ENCODE measurements around the gene FOXC1. TPM values are rescaled to one million over a fixed set of nuclear protein-coding genes. Genes with fewer than 3 reads are reported as not detected.

Gene FOXC1
- 1 to 10 TPM; 1.5 to 2.3 TPM for polyA plus RNA-seq

DNA sequence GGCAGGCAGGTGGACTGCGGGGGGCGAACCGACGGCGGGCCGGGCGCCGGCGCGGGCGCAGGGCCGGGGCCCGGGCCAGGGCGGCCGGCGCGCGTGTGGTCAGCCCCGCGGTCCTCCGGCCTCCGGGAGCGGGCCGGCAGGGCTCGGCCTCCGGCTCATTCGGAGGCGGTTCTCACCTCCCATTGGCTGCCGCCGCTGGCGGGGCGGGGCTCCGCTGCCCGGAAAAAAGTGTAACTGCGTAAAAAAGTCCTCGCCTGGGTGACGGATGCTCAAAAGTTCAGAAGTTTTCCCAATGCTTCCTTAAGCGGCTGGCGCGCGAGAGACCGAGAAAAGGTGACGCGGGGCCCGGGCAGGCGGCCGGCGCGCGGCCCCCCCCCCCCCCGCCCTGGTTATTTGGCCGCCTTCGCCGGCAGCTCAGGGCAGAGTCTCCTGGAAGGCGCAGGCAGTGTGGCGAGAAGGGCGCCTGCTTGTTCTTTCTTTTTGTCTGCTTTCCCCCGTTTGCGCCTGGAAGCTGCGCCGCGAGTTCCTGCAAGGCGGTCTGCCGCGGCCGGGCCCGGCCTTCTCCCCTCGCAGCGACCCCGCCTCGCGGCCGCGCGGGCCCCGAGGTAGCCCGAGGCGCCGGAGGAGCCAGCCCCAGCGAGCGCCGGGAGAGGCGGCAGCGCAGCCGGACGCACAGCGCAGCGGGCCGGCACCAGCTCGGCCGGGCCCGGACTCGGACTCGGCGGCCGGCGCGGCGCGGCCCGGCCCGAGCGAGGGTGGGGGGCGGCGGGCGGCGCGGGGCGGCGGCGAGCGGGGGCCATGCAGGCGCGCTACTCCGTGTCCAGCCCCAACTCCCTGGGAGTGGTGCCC is at the start of gene FOXC1:
TSS of gene FOXC1 (plus strand) at position 268 of the 849 bp plus-strand sequence. CDS start at position 799, 531 bp downstream.
- Histone ChIP-seq H3K4me3 (ENCODE audit: low read depth in 1 of 2, low read length in 2 of 2) (peak within 1 kb of the TSS; percentile 65 to 72), H3K4me1 (ENCODE audit: control insufficient read depth in 2 of 2, insufficient read depth in 2 of 2, low read length in 1 of 2) (peaks cover 6 to 12% of the 10 kb centered on the region in 2 donors), H3K9me3 (ENCODE audit: control insufficient read depth in 2 of 2, insufficient read depth in 1 of 2, low read depth in 1 of 2, low read length in 1 of 2) (peaks cover 0 to 9% of the 10 kb centered on the region in 2 donors), H3K27ac (ENCODE audit: low read depth in 2 of 2, low read length in 1 of 2) (peak within 1 kb of the TSS; percentile 83 to 96), H3K36me3 (ENCODE audit: control insufficient read depth in 2 of 2, insufficient read depth in 2 of 2, low read length in 1 of 2) (no peaks in the 10 kb centered on the region), H3K27me3 (ENCODE audit: control insufficient read depth in 1 of 2, insufficient read depth in 2 of 2, low read length in 2 of 2) (peaks cover 3 to 29% of the 10 kb centered on the region in 2 donors)
- 1% methylated on average over 47 to 115 of the region's 115 CpGs for WGBS, 2 donors

DNA sequence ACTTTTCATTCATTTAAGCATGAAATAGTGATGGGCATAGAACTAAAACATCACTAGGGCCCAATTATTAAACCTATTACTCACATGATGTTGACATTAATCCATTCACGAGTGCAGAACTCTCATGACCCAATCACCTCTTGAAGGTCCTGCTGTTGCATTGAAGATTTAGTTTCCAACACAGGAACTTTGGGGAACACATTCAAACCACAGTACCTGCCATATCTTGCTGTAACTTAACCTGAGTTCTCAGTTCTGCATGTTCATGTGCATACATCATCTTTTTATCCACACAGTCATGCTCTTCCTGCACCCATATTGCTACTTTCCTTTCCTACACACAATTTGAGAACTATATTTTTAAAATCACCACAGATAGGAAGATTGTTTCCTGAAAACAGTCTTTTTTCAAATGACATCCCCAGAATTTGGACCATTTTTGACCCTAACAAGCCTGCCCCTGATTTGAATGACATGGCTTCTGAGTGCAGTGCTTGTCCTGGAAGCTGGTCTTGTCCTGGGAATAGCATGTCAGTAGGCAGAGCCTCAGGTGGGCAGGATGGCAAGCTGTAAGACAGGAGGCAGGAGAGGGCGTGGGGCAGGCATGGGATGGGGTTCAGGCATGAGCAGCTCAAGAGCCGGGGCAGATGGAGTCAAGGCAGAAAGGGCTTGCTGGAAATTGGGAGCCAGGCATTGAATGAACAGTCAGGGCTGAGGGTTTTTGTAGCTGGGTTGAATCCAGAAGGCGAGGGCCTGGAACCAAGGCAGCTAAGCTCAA is 49.2 kb upstream of the FOXC1 start:
- H3K4me1 ChIP-seq (ENCODE audit: control insufficient read depth in 2 of 2, insufficient read depth in 2 of 2, low read length in 1 of 2) = no peaks in the 10 kb centered on the region
- 85 to 86% methylated on average over 4 of the region's 4 CpGs for WGBS, 2 donors
- H3K27me3 ChIP-seq (ENCODE audit: control insufficient read depth in 1 of 2, insufficient read depth in 2 of 2, low read length in 2 of 2) = no peaks in the 10 kb centered on the region
- H3K27ac ChIP-seq (ENCODE audit: low read depth in 2 of 2, low read length in 1 of 2) = no peak overlapping the region
- H3K36me3 ChIP-seq (ENCODE audit: control insufficient read depth in 2 of 2, insufficient read depth in 2 of 2, low read length in 1 of 2) = no peaks in the 10 kb centered on the region
- H3K9me3 ChIP-seq (ENCODE audit: control insufficient read depth in 2 of 2, insufficient read depth in 1 of 2, low read depth in 1 of 2, low read length in 1 of 2) = no peaks in the 10 kb centered on the region
- H3K4me3 ChIP-seq (ENCODE audit: low read depth in 1 of 2, low read length in 2 of 2) = no peak overlapping the region

DNA sequence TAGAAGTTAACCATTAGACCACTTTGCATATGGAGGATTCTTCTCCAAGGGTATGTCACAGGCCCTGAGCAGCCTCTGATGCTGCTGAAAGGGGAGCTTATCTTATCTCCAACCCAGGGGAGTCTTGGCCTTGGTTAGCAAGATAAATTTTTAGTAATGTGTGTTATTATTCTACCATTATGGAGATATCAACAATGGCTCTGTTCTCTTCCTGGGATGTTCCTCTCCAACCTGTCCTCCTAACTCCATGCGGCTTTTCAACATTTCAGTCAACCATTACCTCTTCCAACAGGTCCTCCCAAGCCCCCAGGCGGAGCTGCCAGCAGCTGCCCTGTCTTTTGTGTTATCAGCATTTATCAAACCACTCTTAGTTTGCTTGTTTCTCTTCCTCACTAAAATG is 48.4 kb upstream of the FOXC1 start:
- Histone ChIP-seq H3K4me1 (ENCODE audit: control insufficient read depth in 2 of 2, insufficient read depth in 2 of 2, low read length in 1 of 2) (no peaks in the 10 kb centered on the region), H3K27ac (ENCODE audit: low read depth in 2 of 2, low read length in 1 of 2) (no peak overlapping the region), H3K9me3 (ENCODE audit: control insufficient read depth in 2 of 2, insufficient read depth in 1 of 2, low read depth in 1 of 2, low read length in 1 of 2) (no peaks in the 10 kb centered on the region), H3K36me3 (ENCODE audit: control insufficient read depth in 2 of 2, insufficient read depth in 2 of 2, low read length in 1 of 2) (no peaks in the 10 kb centered on the region), H3K4me3 (ENCODE audit: low read depth in 1 of 2, low read length in 2 of 2) (no peak overlapping the region), H3K27me3 (ENCODE audit: control insufficient read depth in 1 of 2, insufficient read depth in 2 of 2, low read length in 2 of 2) (no peaks in the 10 kb centered on the region)
- 59 to 83% methylated on average over 2 of the region's 2 CpGs for WGBS, 2 donors

DNA sequence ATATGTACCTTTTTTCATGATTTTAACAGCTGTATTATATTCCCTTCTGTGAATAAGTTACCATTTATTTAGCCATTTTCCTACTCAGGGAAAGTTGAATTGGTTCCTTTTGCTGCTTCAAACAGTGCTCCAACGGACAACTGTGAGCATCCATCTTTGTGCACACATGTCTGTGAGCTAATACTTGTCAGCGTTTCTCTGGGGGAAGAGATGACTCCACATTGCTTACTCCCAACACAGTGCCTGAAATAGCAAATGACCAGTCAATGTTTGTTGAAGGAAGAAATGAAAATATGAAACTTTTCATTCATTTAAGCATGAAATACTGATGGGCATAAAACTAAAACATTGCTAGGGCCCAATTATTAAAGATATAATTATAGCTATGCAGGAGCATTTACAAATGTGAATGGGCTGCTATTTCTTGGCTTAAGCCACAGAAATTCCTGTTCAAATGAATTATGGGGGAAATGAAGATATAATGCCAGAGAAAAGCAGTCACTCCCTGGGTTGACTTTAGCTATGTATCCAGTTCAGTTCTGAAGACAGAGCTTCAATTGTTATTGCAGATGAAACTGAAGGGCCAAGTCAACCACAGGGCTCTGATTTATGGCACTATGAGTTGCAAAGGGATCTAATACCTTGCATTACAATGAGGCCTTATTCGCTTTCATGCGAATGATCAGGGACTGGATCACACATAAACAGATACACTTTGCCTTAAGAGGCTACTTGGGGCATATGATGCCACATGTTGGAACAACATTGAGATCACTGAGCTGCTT is 47.4 kb upstream of the FOXC1 start:
- WGBS, 2 donors = 87 to 88% methylated on average over 4 of the region's 4 CpGs
- no peaks in the 10 kb centered on the region for H3K9me3 ChIP-seq (ENCODE audit: control insufficient read depth in 2 of 2, insufficient read depth in 1 of 2, low read depth in 1 of 2, low read length in 1 of 2)
- H3K27ac ChIP-seq (ENCODE audit: low read depth in 2 of 2, low read length in 1 of 2) = no peak overlapping the region
- H3K27me3 ChIP-seq (ENCODE audit: control insufficient read depth in 1 of 2, insufficient read depth in 2 of 2, low read length in 2 of 2) = no peaks in the 10 kb centered on the region
- H3K4me3 ChIP-seq (ENCODE audit: low read depth in 1 of 2, low read length in 2 of 2) = no peak overlapping the region
- no peaks in the 10 kb centered on the region for H3K4me1 ChIP-seq (ENCODE audit: control insufficient read depth in 2 of 2, insufficient read depth in 2 of 2, low read length in 1 of 2)
- no peaks in the 10 kb centered on the region for H3K36me3 ChIP-seq (ENCODE audit: control insufficient read depth in 2 of 2, insufficient read depth in 2 of 2, low read length in 1 of 2)

DNA sequence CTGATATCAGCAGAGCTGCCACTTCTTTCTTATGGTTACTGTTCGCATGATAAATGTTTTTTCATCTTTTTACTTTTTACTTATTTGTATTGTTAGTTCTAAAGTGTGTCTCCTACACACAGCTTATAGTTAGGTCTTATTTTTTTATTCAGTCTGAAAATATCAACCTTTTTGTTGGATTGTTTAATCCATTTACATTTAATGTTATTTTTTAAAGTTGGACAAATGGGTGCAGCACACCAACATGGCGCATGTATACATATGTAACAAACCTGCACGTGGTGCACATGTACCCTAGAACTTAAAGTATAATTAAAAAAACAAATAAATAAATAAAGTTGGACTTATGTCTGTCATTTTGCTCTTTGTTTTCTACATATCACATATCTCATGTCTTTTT is 40.3 kb upstream of the FOXC1 start:
- Histone ChIP-seq H3K36me3 (ENCODE audit: control insufficient read depth in 2 of 2, insufficient read depth in 2 of 2, low read length in 1 of 2) (no peaks in the 10 kb centered on the region), H3K4me1 (ENCODE audit: control insufficient read depth in 2 of 2, insufficient read depth in 2 of 2, low read length in 1 of 2) (peaks cover 3 to 6% of the 10 kb centered on the region in 2 donors), H3K27me3 (ENCODE audit: control insufficient read depth in 1 of 2, insufficient read depth in 2 of 2, low read length in 2 of 2) (no peaks in the 10 kb centered on the region), H3K9me3 (ENCODE audit: control insufficient read depth in 2 of 2, insufficient read depth in 1 of 2, low read depth in 1 of 2, low read length in 1 of 2) (no peaks in the 10 kb centered on the region), H3K4me3 (ENCODE audit: low read depth in 1 of 2, low read length in 2 of 2) (no peak overlapping the region), H3K27ac (ENCODE audit: low read depth in 2 of 2, low read length in 1 of 2) (no peak overlapping the region)
- 95 to 97% methylated on average over 3 of the region's 3 CpGs for WGBS, 2 donors

DNA sequence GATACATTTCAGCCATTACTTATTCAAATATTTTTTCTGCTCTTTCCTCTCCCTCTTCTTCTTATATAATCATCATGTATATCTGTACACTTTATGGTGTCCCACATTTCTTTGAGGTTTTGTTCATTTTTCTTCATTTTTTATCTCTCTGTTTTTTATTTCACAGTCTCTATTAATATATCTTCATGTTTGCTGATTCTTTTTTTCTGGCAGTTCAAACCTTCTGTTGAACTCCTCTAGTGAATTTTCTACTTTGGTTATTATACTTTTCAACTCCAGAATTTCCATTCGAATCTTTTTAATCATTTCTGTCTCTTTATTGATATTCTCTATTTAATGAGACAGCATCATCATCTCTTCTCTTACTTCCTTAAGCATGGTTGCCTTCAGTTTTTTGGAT is 38.9 kb upstream of the FOXC1 start:
- 83 to 90% methylated on average over 1 of the region's 1 CpG for WGBS, 2 donors
- Histone ChIP-seq H3K4me1 (ENCODE audit: control insufficient read depth in 2 of 2, insufficient read depth in 2 of 2, low read length in 1 of 2) (peaks cover 3 to 11% of the 10 kb centered on the region in 2 donors), H3K27ac (ENCODE audit: low read depth in 2 of 2, low read length in 1 of 2) (no peak overlapping the region), H3K9me3 (ENCODE audit: control insufficient read depth in 2 of 2, insufficient read depth in 1 of 2, low read depth in 1 of 2, low read length in 1 of 2) (no peaks in the 10 kb centered on the region), H3K27me3 (ENCODE audit: control insufficient read depth in 1 of 2, insufficient read depth in 2 of 2, low read length in 2 of 2) (no peaks in the 10 kb centered on the region), H3K36me3 (ENCODE audit: control insufficient read depth in 2 of 2, insufficient read depth in 2 of 2, low read length in 1 of 2) (no peaks in the 10 kb centered on the region), H3K4me3 (ENCODE audit: low read depth in 1 of 2, low read length in 2 of 2) (no peak overlapping the region)

DNA sequence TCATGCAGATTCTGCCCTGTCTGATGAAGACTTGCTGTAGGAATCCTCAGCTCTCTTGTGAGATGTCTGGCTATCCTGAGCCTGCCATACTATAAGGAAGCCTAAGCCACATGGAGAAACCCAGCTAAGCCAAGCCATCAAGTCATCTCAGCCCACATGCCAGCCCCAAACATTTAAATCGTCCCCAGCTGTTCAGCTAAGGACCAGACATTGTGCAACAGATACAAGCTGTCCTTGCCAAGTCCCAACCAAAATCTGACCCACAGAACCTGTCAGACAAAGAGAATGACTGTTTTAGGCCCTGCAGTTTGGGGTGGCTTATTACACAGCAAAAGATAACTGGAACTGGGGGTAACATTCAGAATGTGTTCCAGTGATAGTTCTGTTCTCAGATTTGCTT is 36.8 kb upstream of the FOXC1 start:
- Histone ChIP-seq H3K36me3 (ENCODE audit: control insufficient read depth in 2 of 2, insufficient read depth in 2 of 2, low read length in 1 of 2) (no peaks in the 10 kb centered on the region), H3K27me3 (ENCODE audit: control insufficient read depth in 1 of 2, insufficient read depth in 2 of 2, low read length in 2 of 2) (no peaks in the 10 kb centered on the region), H3K27ac (ENCODE audit: low read depth in 2 of 2, low read length in 1 of 2) (no peak overlapping the region), H3K4me3 (ENCODE audit: low read depth in 1 of 2, low read length in 2 of 2) (no peak overlapping the region), H3K4me1 (ENCODE audit: control insufficient read depth in 2 of 2, insufficient read depth in 2 of 2, low read length in 1 of 2) (peaks cover 3 to 11% of the 10 kb centered on the region in 2 donors), H3K9me3 (ENCODE audit: control insufficient read depth in 2 of 2, insufficient read depth in 1 of 2, low read depth in 1 of 2, low read length in 1 of 2) (no peaks in the 10 kb centered on the region)
- 35 to 38% methylated on average over 1 of the region's 1 CpG for WGBS, 2 donors

DNA sequence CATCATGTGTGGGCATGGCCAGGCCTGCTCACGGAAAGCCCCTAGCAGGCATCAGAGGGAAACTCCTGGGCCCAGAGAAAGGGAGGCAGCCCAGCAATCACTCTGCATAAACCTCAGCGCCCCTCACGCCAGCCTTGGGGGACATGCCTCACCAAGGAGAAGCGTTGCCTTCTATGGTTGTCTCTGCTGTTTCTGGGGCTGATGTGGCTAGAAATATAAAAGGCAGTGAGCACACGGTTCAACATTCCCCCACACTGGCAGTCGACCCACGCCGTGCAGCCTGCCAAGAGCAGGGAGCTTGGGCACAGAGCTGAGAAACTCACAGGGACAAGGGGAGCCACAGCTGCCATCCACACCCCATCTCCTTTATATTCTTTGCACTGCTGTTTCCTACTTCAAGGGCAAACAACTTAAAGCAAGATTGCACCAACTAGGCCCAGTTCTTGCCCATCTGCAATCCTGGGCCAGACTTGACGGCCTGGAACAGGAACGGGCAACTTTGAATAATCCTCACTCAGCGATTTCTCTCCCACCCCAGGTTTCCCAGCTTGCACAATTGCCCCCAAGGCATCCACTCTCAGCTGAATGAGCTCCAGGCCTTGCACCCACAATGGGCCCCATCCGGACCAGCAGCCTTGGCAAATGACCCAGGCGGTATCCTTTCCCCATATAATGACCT is 35.5 kb upstream of the FOXC1 start:
- no peaks in the 10 kb centered on the region for H3K36me3 ChIP-seq (ENCODE audit: control insufficient read depth in 2 of 2, insufficient read depth in 2 of 2, low read length in 1 of 2)
- H3K4me3 ChIP-seq (ENCODE audit: low read depth in 1 of 2, low read length in 2 of 2) = no peak overlapping the region
- no peaks in the 10 kb centered on the region for H3K27me3 ChIP-seq (ENCODE audit: control insufficient read depth in 1 of 2, insufficient read depth in 2 of 2, low read length in 2 of 2)
- peak overlapping the region; percentile 21 to 62 for H3K27ac ChIP-seq (ENCODE audit: low read depth in 2 of 2, low read length in 1 of 2)
- H3K4me1 ChIP-seq (ENCODE audit: control insufficient read depth in 2 of 2, insufficient read depth in 2 of 2, low read length in 1 of 2) = peaks cover 3 to 11% of the 10 kb centered on the region in 2 donors
- WGBS, 2 donors = 48 to 68% methylated on average over 13 of the region's 13 CpGs
- H3K9me3 ChIP-seq (ENCODE audit: control insufficient read depth in 2 of 2, insufficient read depth in 1 of 2, low read depth in 1 of 2, low read length in 1 of 2) = no peaks in the 10 kb centered on the region

DNA sequence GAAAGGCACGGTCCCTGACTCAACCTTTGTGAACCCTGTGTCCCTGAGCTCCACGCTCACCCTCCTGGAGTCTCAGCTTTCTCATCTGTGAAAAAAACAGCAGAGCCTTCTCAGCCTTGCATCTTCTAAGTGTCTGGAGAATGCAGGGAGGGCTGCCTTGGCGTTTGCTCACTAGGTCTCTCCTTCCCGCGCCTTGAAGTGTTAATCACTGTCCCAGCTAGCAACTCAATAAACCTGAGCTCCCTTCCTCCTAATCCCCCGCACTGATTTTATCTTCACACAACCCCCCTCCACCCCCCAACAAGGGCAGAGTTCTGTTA is 34.9 kb upstream of the FOXC1 start:
- 53 to 72% methylated on average over 6 of the region's 6 CpGs for WGBS, 2 donors
- peaks cover 3 to 11% of the 10 kb centered on the region in 2 donors for H3K4me1 ChIP-seq (ENCODE audit: control insufficient read depth in 2 of 2, insufficient read depth in 2 of 2, low read length in 1 of 2)

More for the DNA sequence above, 34.9 kb upstream of the FOXC1 start:
- Histone ChIP-seq H3K9me3 (ENCODE audit: control insufficient read depth in 2 of 2, insufficient read depth in 1 of 2, low read depth in 1 of 2, low read length in 1 of 2) (no peaks in the 10 kb centered on the region), H3K4me3 (ENCODE audit: low read depth in 1 of 2, low read length in 2 of 2) (no peak overlapping the region), H3K27me3 (ENCODE audit: control insufficient read depth in 1 of 2, insufficient read depth in 2 of 2, low read length in 2 of 2) (no peaks in the 10 kb centered on the region), H3K27ac (ENCODE audit: low read depth in 2 of 2, low read length in 1 of 2) (peak overlapping the region in 1 of 2 donors; percentile 0), H3K36me3 (ENCODE audit: control insufficient read depth in 2 of 2, insufficient read depth in 2 of 2, low read length in 1 of 2) (no peaks in the 10 kb centered on the region)

Data from esophagus (tissue), 2 donors.